ENCODE data around the gene PIK3CD. TPM values are rescaled to one million over a fixed set of nuclear protein-coding genes. Genes with fewer than 3 reads are reported as not detected.

The PIK3CD gene
- total RNA-seq, 1 experiment from 2014 or later, result 0.77 TPM

DNA sequence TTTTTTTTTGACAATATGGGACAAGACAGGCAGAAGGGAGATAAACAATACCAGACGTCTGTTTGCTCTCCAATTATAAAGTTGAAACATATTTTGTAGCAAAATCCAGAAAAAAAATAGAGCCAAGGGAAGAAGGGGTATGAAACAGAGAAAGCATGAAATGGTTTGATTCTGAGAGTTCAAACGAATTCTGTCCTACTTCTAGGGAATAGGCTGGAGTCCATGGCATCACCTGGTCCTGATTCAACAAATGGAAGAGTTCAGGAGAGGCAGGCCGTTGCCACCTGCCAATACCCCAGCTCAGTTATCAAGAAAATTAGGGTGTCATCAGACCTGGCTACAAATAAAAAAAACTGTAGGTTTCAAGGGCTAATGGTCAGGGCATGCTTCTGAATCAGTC lies 100.4 kb downstream of the PIK3CD start:
- POLR2A ChIA-PET, result no interaction called here
- no peak overlapping the region for H3K4me3 Mint-ChIP-seq (ENCODE audit: unreplicated experiment)
- H3K4me1 ChIP-seq, result no peaks in the 10 kb centered on the region
- TF ChIP-seq, protein P1, sequence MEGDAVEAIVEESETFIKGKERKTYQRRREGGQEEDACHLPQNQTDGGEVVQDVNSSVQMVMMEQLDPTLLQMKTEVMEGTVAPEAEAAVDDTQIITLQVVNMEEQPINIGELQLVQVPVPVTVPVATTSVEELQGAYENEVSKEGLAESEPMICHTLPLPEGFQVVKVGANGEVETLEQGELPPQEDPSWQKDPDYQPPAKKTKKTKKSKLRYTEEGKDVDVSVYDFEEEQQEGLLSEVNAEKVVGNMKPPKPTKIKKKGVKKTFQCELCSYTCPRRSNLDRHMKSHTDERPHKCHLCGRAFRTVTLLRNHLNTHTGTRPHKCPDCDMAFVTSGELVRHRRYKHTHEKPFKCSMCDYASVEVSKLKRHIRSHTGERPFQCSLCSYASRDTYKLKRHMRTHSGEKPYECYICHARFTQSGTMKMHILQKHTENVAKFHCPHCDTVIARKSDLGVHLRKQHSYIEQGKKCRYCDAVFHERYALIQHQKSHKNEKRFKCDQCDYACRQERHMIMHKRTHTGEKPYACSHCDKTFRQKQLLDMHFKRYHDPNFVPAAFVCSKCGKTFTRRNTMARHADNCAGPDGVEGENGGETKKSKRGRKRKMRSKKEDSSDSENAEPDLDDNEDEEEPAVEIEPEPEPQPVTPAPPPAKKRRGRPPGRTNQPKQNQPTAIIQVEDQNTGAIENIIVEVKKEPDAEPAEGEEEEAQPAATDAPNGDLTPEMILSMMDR (IDR thresholded peaks at IDR 0.05; ENCODE audit: insufficient read depth in 1 of 2, low read depth in 1 of 2, low read length in 1 of 2, severe bottlenecking in 1 of 2, unreplicated experiment in 1 of 2), result no peak
- H3K36me3 ChIP-seq (ENCODE audit: control insufficient read depth, insufficient read depth, low read length), result no peaks in the 10 kb centered on the region; the same call in 1 of the 2 replicates
- peaks cover 36% of the 10 kb centered on the region for H3K36me3 Mint-ChIP-seq (ENCODE audit: insufficient read depth, unreplicated experiment)
- peaks cover 7% of the 10 kb centered on the region for H3K4me1 Mint-ChIP-seq (ENCODE audit: low read depth, unreplicated experiment)
- no peak overlapping the region for H3K4me3 ChIP-seq (ENCODE audit: low read depth, low read length)
- no peaks in the 10 kb centered on the region for H3K27me3 ChIP-seq (replicated peaks; ENCODE audit: control insufficient read depth, insufficient read depth, low read length)
- no peaks in the 10 kb centered on the region for H3K9me3 ChIP-seq
- H3K9me3 Mint-ChIP-seq (ENCODE audit: unreplicated experiment), result no peaks in the 10 kb centered on the region
- H3K27me3 Mint-ChIP-seq (ENCODE audit: insufficient read depth, unreplicated experiment), result no peaks in the 10 kb centered on the region
- H3K27ac Mint-ChIP-seq (ENCODE audit: unreplicated experiment), result no peak overlapping the region
- intact Hi-C loops (cut with micrococcal nuclease; ENCODE audit: unreplicated experiment), result no loop called here
- no peak for DNase-seq
- CTCF ChIA-PET, result no interaction called here
- no TSS peak for BruUV-seq (replicated peaks)

DNA sequence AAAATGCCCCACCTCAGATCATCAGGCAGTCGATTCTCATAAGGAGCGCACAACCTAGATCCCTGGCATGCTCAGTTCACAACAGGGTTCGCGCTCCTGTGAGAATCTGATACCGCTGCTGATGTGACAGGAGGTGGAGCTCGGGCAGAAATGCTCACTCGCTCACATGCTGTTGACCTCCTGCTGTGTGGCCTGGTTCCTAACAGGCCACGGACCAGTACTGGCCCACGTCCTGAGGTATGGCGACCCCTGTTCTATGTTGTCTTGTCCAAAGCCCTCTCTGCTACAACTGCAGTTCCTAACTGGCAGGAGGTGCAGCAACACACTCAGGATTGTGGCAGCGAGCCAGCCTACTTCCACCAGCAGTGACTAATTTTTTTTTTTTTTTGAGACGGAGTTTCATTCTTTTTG lies 101.6 kb downstream of the PIK3CD start:
- no peak overlapping the region for H3K4me3 ChIP-seq (ENCODE audit: low read depth, low read length)
- Mint-ChIP-seq H3K4me1 (ENCODE audit: low read depth, unreplicated experiment) (peaks cover 7% of the 10 kb centered on the region), H3K9me3 (ENCODE audit: unreplicated experiment) (no peaks in the 10 kb centered on the region), H3K27ac (ENCODE audit: unreplicated experiment) (no peak overlapping the region), H3K4me3 (ENCODE audit: unreplicated experiment) (no peak overlapping the region), H3K36me3 (ENCODE audit: insufficient read depth, unreplicated experiment) (peaks cover 32% of the 10 kb centered on the region), H3K27me3 (ENCODE audit: insufficient read depth, unreplicated experiment) (no peaks in the 10 kb centered on the region)
- TF ChIP-seq, protein P1 (IDR thresholded peaks at IDR 0.05; ENCODE audit: insufficient read depth in 1 of 2, low read depth in 1 of 2, low read length in 1 of 2, severe bottlenecking in 1 of 2, unreplicated experiment in 1 of 2), result no peak
- intact Hi-C loops (cut with micrococcal nuclease; ENCODE audit: unreplicated experiment), result no loop called here
- no peaks in the 10 kb centered on the region; the same call in 1 of the 2 replicates for H3K36me3 ChIP-seq (ENCODE audit: control insufficient read depth, insufficient read depth, low read length)
- BruUV-seq (replicated peaks), result no TSS peak
- no peaks in the 10 kb centered on the region for H3K4me1 ChIP-seq
- H3K27me3 ChIP-seq (replicated peaks; ENCODE audit: control insufficient read depth, insufficient read depth, low read length), result no peaks in the 10 kb centered on the region
- ChIA-PET POLR2A (no interaction called here), CTCF (no interaction called here)
- DNase-seq, result no peak
- H3K9me3 ChIP-seq, result no peaks in the 10 kb centered on the region

DNA sequence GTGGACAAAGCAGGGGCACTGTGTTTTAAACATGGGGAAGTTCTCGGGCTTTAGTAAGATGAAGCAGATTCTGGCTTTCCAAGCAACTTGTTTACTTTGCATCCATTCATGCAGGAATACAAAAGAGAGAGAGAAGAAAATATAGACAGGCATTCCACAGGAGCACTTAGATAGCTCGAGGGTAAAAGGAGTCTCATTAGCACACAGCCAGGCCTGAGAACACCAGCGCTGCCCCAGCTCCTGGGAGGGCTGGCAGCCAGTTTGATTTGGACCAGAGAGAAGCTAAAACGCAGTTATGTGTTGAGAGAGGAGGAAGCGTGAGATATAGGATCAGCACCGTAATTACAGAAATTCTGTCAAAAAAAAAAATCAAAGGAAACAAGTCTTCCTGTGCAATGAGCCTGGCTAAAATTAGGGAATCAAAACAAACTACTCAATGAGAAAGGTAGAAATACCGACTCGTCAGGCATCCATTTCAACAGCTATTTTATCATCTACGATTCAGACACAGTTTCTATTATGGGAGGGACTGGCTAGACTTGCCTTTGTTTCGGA lies 104.0 kb downstream of the PIK3CD start:
- TF ChIP-seq, protein P1 (IDR thresholded peaks at IDR 0.05; ENCODE audit: insufficient read depth in 1 of 2, low read depth in 1 of 2, low read length in 1 of 2, severe bottlenecking in 1 of 2, unreplicated experiment in 1 of 2), result no peak
- H3K9me3 Mint-ChIP-seq (ENCODE audit: unreplicated experiment), result no peaks in the 10 kb centered on the region
- H3K4me1 Mint-ChIP-seq (ENCODE audit: low read depth, unreplicated experiment), result peaks cover 7% of the 10 kb centered on the region
- no peak overlapping the region for H3K4me3 Mint-ChIP-seq (ENCODE audit: unreplicated experiment)
- CTCF ChIA-PET, result no interaction called here
- H3K4me1 ChIP-seq, result no peaks in the 10 kb centered on the region
- BruUV-seq (replicated peaks), result no TSS peak
- intact Hi-C loops (cut with micrococcal nuclease; ENCODE audit: unreplicated experiment), result no loop called here
- H3K4me3 ChIP-seq (ENCODE audit: low read depth, low read length), result no peak overlapping the region
- POLR2A ChIA-PET, result no interaction called here
- no peaks in the 10 kb centered on the region; the same call in 1 of the 2 replicates for H3K36me3 ChIP-seq (ENCODE audit: control insufficient read depth, insufficient read depth, low read length)
- no peak for DNase-seq
- no peaks in the 10 kb centered on the region for H3K27me3 ChIP-seq (replicated peaks; ENCODE audit: control insufficient read depth, insufficient read depth, low read length)
- H3K27me3 Mint-ChIP-seq (ENCODE audit: insufficient read depth, unreplicated experiment), result no peaks in the 10 kb centered on the region
- H3K27ac Mint-ChIP-seq (ENCODE audit: unreplicated experiment), result no peak overlapping the region
- peaks cover 21% of the 10 kb centered on the region for H3K36me3 Mint-ChIP-seq (ENCODE audit: insufficient read depth, unreplicated experiment)
- H3K9me3 ChIP-seq, result no peaks in the 10 kb centered on the region
